ENCODE results near the gene SSBP3. TPM values are rescaled to one million over a fixed set of nuclear protein-coding genes. Genes with fewer than 3 reads are reported as not detected.
"Not testable (repeated sequence)": the region's sequence is repeated elsewhere in the genome, so short reads cannot be mapped to it uniquely, and the experiment has no call there.

SSBP3 gene
- total RNA-seq, 4 donors from 2014 or later = 19.0 to 35.2 (median 33.4) TPM

DNA sequence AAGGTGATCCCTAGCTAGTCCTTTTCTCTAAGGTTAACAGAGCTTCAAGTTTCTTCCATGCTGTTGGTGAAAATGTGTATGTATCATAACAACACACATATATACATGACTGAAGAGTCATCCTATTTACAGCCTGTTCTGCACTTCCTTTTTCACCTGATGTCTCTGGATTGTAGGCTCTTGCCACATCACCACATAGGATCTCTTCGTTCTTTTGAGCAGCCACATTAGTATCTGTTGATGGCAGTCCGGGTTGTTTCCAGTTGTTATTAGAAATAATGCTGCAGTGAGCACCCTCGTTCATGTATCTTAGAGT lies 186.5 kb downstream of the SSBP3 start:
- no peak overlapping the region for H3K4me3 ChIP-seq

GRCh38 chr1:54218883-54219687 lies 187.1 kb downstream of the SSBP3 start:
- DNase-seq = no peak
- Histone ChIP-seq H3K27me3 (no peaks in the 10 kb centered on the region), H3K4me3 (no peak overlapping the region), H3K27ac (peak overlapping the region in 3 of 4 donors; percentile 12 to 66 (median 59)), H3K4me1 (peaks cover 0 to 28% (median 6%) of the 10 kb centered on the region in 4 donors), H3K9me3 (no peaks in the 10 kb centered on the region), H3K36me3 (peaks cover 0 to 49% (median 0%) of the 10 kb centered on the region in 3 donors)
- no peak for TF ChIP-seq POLR2A (IDR thresholded peaks at IDR 0.05)
- TF ChIP-seq, protein P1, sequence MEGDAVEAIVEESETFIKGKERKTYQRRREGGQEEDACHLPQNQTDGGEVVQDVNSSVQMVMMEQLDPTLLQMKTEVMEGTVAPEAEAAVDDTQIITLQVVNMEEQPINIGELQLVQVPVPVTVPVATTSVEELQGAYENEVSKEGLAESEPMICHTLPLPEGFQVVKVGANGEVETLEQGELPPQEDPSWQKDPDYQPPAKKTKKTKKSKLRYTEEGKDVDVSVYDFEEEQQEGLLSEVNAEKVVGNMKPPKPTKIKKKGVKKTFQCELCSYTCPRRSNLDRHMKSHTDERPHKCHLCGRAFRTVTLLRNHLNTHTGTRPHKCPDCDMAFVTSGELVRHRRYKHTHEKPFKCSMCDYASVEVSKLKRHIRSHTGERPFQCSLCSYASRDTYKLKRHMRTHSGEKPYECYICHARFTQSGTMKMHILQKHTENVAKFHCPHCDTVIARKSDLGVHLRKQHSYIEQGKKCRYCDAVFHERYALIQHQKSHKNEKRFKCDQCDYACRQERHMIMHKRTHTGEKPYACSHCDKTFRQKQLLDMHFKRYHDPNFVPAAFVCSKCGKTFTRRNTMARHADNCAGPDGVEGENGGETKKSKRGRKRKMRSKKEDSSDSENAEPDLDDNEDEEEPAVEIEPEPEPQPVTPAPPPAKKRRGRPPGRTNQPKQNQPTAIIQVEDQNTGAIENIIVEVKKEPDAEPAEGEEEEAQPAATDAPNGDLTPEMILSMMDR (IDR thresholded peaks at IDR 0.05) = peak in 1 of 6 experiments; percentile 3

More for the DNA sequence above, 186.5 kb downstream of the SSBP3 start:
- H3K4me1 ChIP-seq = peaks cover 0 to 28% (median 6%) of the 10 kb centered on the region in 4 donors
- peaks cover 0 to 43% (median 0%) of the 10 kb centered on the region in 3 donors for H3K36me3 ChIP-seq
- no peaks in the 10 kb centered on the region for H3K27me3 ChIP-seq
- no peaks in the 10 kb centered on the region for H3K9me3 ChIP-seq
- DNase-seq = no peak
- peak overlapping the region in 3 of 4 donors; percentile 12 to 66 (median 59) for H3K27ac ChIP-seq
- no peak for TF ChIP-seq POLR2A (IDR thresholded peaks at IDR 0.05)
- TF ChIP-seq, protein P1 (IDR thresholded peaks at IDR 0.05) = no peak

DNA sequence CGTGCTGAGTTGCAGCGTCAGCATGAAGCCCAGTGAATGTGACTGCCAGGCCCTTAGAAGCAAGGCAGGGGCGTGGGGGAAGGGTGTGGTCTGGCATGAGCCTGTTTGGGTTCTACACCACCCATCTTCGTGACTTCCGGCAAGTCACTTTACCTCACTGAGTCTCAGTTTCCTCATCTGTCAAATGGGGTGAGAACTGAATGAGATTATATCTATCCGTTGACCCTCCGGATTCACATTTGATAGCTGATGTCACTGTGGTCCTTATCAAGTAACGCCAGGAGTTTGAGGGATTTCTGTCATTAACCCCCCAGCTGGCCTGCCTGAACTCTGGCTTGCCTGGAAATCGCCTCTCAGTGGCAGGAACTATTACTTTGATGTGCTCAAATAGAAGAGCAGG lies 190.7 kb downstream of the SSBP3 start:
- no peak for TF ChIP-seq POLR2A (IDR thresholded peaks at IDR 0.05)
- TF ChIP-seq, protein P1 (IDR thresholded peaks at IDR 0.05) = no peak
- Histone ChIP-seq H3K9me3 (no peaks in the 10 kb centered on the region), H3K36me3 (peaks cover 0 to 81% (median 0%) of the 10 kb centered on the region in 3 donors)

DNA sequence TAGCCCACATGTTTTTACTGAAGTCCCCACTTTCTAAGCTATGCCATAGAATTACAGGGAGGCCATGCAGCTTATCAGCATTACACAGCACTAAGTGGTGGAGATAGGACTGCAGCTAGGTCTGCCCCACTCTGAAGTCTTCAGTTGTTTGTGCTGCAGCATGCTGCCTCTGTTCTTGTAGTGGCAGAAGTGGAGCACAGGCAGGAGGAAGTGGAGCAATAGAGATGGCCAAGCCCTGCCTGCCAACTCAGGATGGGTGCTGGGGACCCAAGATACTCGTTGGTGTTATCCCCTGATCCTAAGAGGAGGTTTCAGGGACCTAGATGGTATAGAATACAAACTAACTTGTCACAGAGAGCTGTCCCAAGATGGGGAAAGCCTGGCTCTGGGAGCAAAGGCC lies 193.3 kb downstream of the SSBP3 start:
- H3K27me3 ChIP-seq = no peaks in the 10 kb centered on the region
- no peak overlapping the region for H3K27ac ChIP-seq
- no peaks in the 10 kb centered on the region for H3K4me1 ChIP-seq
- DNase-seq = no peak
- H3K36me3 ChIP-seq = peaks cover 0 to 95% (median 0%) of the 10 kb centered on the region in 3 donors
- no peak overlapping the region for H3K4me3 ChIP-seq
- TF ChIP-seq, protein P1 (IDR thresholded peaks at IDR 0.05) = no peak
- no peak for TF ChIP-seq POLR2A (IDR thresholded peaks at IDR 0.05)
- H3K9me3 ChIP-seq = no peaks in the 10 kb centered on the region

More for the DNA sequence above, 190.7 kb downstream of the SSBP3 start:
- no peak overlapping the region for H3K4me3 ChIP-seq
- DNase-seq = no peak
- no peak overlapping the region for H3K27ac ChIP-seq
- H3K4me1 ChIP-seq = peaks cover 0 to 25% (median 6%) of the 10 kb centered on the region in 4 donors
- H3K27me3 ChIP-seq = no peaks in the 10 kb centered on the region

GRCh38 chr1:54207896-54208295 lies 198.3 kb downstream of the SSBP3 start:
- not testable (repeated sequence) for H3K4me1 ChIP-seq, H3K27me3 ChIP-seq
- peaks cover 0 to 81% (median 0%) of the 10 kb centered on the region in 3 donors for H3K36me3 ChIP-seq

GRCh38 chr1:54207287-54207686 lies 198.9 kb downstream of the SSBP3 start:
- no peak for DNase-seq
- Histone ChIP-seq H3K27ac (no peak overlapping the region), H3K27me3 (no peaks in the 10 kb centered on the region), H3K9me3 (no peaks in the 10 kb centered on the region), H3K36me3 (peaks cover 0 to 75% (median 0%) of the 10 kb centered on the region in 3 donors), H3K4me3 (no peak overlapping the region), H3K4me1 (peaks cover 0 to 1% (median 0%) of the 10 kb centered on the region in 4 donors)
- no peak for TF ChIP-seq POLR2A (IDR thresholded peaks at IDR 0.05)

More at GRCh38 chr1:54207896-54208295, 198.3 kb downstream of the SSBP3 start:
- not testable (repeated sequence) for H3K4me3 ChIP-seq, DNase-seq, H3K27ac ChIP-seq, H3K9me3 ChIP-seq
